Measurements from ENCODE around the gene CAMK4.
"Not testable (repeated sequence)": the region's sequence is repeated elsewhere in the genome, so short reads cannot be mapped to it uniquely, and the experiment has no call there.

The CAMK4 gene

GRCh38 chr5:111299831-111300432 lies 75.7 kb downstream of the CAMK4 start:
- no peak for DNase-seq (ENCODE audit: low read depth)
- H3K4me3 ChIP-seq (ENCODE audit: low read depth, low read length), result no peak overlapping the region

- DNase-seq (ENCODE audit: low read depth), result no peak
These were observed 77.1 kb downstream of the CAMK4 start for GRCh38 chr5:111301264-111301663.

GRCh38 chr5:111302043-111302442 lies 77.9 kb downstream of the CAMK4 start:
- not testable (repeated sequence) for DNase-seq (ENCODE audit: low read depth); H3K4me3 ChIP-seq (ENCODE audit: low read depth, low read length)

More at GRCh38 chr5:111301264-111301663, 77.1 kb downstream of the CAMK4 start:
- no peak overlapping the region for H3K4me3 ChIP-seq (ENCODE audit: low read depth, low read length)

- no peak overlapping the region for H3K4me3 ChIP-seq (ENCODE audit: low read depth, low read length)
- no peak for DNase-seq (ENCODE audit: low read depth)
These were observed 84.8 kb downstream of the CAMK4 start for GRCh38 chr5:111308951-111309350.

GRCh38 chr5:111309384-111309783 lies 85.2 kb downstream of the CAMK4 start:
- no peak overlapping the region for H3K4me3 ChIP-seq (ENCODE audit: low read depth, low read length)
- DNase-seq (ENCODE audit: low read depth), result no peak

- H3K4me3 ChIP-seq (ENCODE audit: low read depth, low read length), result no peak overlapping the region
- no peak for DNase-seq (ENCODE audit: low read depth)
These were observed 86.8 kb downstream of the CAMK4 start for GRCh38 chr5:111310711-111311620.

- H3K4me3 ChIP-seq (ENCODE audit: low read depth, low read length), result no peak overlapping the region
- DNase-seq (ENCODE audit: low read depth), result no peak
These were observed 87.5 kb downstream of the CAMK4 start for GRCh38 chr5:111311666-111312065.

GRCh38 chr5:111313017-111313724 lies 89.0 kb downstream of the CAMK4 start:
- DNase-seq (ENCODE audit: low read depth), result peak; percentile 2

GRCh38 chr5:111320953-111321352 lies 96.8 kb downstream of the CAMK4 start:
- no peak for DNase-seq (ENCODE audit: low read depth)
- H3K4me3 ChIP-seq (ENCODE audit: low read depth, low read length), result no peak overlapping the region

More at GRCh38 chr5:111313017-111313724, 89.0 kb downstream of the CAMK4 start:
- H3K4me3 ChIP-seq (ENCODE audit: low read depth, low read length), result no peak overlapping the region

GRCh38 chr5:111321376-111321775 lies 97.2 kb downstream of the CAMK4 start:
- DNase-seq (ENCODE audit: low read depth), result no peak
- no peak overlapping the region for H3K4me3 ChIP-seq (ENCODE audit: low read depth, low read length)

GRCh38 chr5:111326551-111326950 lies 102.4 kb downstream of the CAMK4 start:
- no peak overlapping the region for H3K4me3 ChIP-seq (ENCODE audit: low read depth, low read length)
- no peak for DNase-seq (ENCODE audit: low read depth)

- H3K4me3 ChIP-seq (ENCODE audit: low read depth, low read length), result no peak overlapping the region
- no peak for DNase-seq (ENCODE audit: low read depth)
These were observed 112.9 kb downstream of the CAMK4 start for GRCh38 chr5:111337133-111337532.

- DNase-seq (ENCODE audit: low read depth), result no peak
- no peak overlapping the region for H3K4me3 ChIP-seq (ENCODE audit: low read depth, low read length)
These were observed 113.5 kb downstream of the CAMK4 start for GRCh38 chr5:111337688-111338087.

- DNase-seq (ENCODE audit: low read depth), result no peak
These were observed 121.5 kb downstream of the CAMK4 start for GRCh38 chr5:111345731-111346130.

GRCh38 chr5:111347021-111347420 lies 122.8 kb downstream of the CAMK4 start:
- no peak overlapping the region for H3K4me3 ChIP-seq (ENCODE audit: low read depth, low read length)
- DNase-seq (ENCODE audit: low read depth), result no peak

More at GRCh38 chr5:111345731-111346130, 121.5 kb downstream of the CAMK4 start:
- no peak overlapping the region for H3K4me3 ChIP-seq (ENCODE audit: low read depth, low read length)

GRCh38 chr5:111348661-111349329 lies 124.6 kb downstream of the CAMK4 start:
- H3K4me3 ChIP-seq (ENCODE audit: low read depth, low read length), result no peak overlapping the region
- DNase-seq (ENCODE audit: low read depth), result no peak

- no peak for DNase-seq (ENCODE audit: low read depth)
- H3K4me3 ChIP-seq (ENCODE audit: low read depth, low read length), result no peak overlapping the region
These were observed 125.2 kb downstream of the CAMK4 start for GRCh38 chr5:111349429-111349828.

GRCh38 chr5:111353035-111353434 lies 128.9 kb downstream of the CAMK4 start:
- DNase-seq (ENCODE audit: low read depth), result no peak
- no peak overlapping the region for H3K4me3 ChIP-seq (ENCODE audit: low read depth, low read length)

- not testable (repeated sequence) for H3K4me3 ChIP-seq (ENCODE audit: low read depth, low read length); DNase-seq (ENCODE audit: low read depth)
These were observed 134.5 kb downstream of the CAMK4 start for GRCh38 chr5:111358726-111359125.

GRCh38 chr5:111360173-111360572 lies 136.0 kb downstream of the CAMK4 start:
- no peak for DNase-seq (ENCODE audit: low read depth)
- no peak overlapping the region for H3K4me3 ChIP-seq (ENCODE audit: low read depth, low read length)
